K562 (cell line): ENCODE results near the gene TNK2. TPM values are rescaled to one million over a fixed set of nuclear protein-coding genes. Genes with fewer than 3 reads are reported as not detected.

Experiments used
- ATAC-seq: fragments of 200-7000 bp; cut with Tn5 transposase; 3 replicates; pipeline ENCODE4 v1.9.1; 2020; ENCODE audit warnings: moderate library complexity
- BruUV-seq: library from RNA; stranded (reverse); fragments of 400-500 nt; replicated peaks from 2 replicates; lab custom pipeline; 2021; lab: Mats Ljungman, UMichigan
- CTCF ChIA-PET: fragments of 300-600 bp; formaldehyde crosslinking; extraction: SDS; loops from one replicate; lab custom pipeline; 2021; ENCODE audit warnings: low intra/inter-chr PET ratio; lab: Yijun Ruan, JAX
- POLR2A ChIA-PET: fragments of 300-600, 350-650 bp; sonication (Branson Sonifier 250); formaldehyde crosslinking; extraction: SDS; loops from one replicate; lab custom pipeline; 2021; ENCODE audit warnings: antibody characterized with exemption, inconsistent platforms; lab: Yijun Ruan, JAX
- DNase-seq, 4 experiments: peaks; one replicate each; pipeline versions ENCODE4 v3.0.0 to v3.0.0-alpha.2; 2011 to 2018; ENCODE audit warnings: low spot score in 3 of 4, mixed read lengths in 3 of 4; ENCODE audit errors: extremely low read depth in 1 of 4
- FAIRE-seq: peaks from 2 replicates; lab custom pipeline; 2011; peaks lifted over from hg19 to GRCh38; lab: Jason Lieb, UNC
- H2AFZ ChIP-seq: 2 replicates; pipeline ENCODE4 v1.6.0; 2011; ENCODE audit warnings: low read depth, low read length, control low read depth, inconsistent platforms
- H3K27ac ChIP-seq: fragments of 200-600 bp; 3 replicates; pipeline ENCODE4 v1.8.0; 2011; ENCODE audit warnings: low read depth, mild to moderate bottlenecking, control low read depth, inconsistent platforms, low read length, moderate library complexity, mixed read lengths; ENCODE audit errors: extremely low read depth
- H3K27me3 ChIP-seq, 2 experiments: fragments of 300-600 bp in 1 of 2; 2 replicates in 1 of 2; 3 replicates in 1 of 2; pipeline versions ENCODE4 v1.6.0 to v1.8.0; 2011; ENCODE audit warnings: inconsistent platforms in 2 of 2, low read length in 2 of 2, mild to moderate bottlenecking in 1 of 2, mixed read lengths in 1 of 2, moderate library complexity in 1 of 2; ENCODE audit not compliant: control insufficient read depth in 2 of 2, insufficient read depth in 2 of 2
- H3K36me3 ChIP-seq: fragments of 300-600 bp; 3 replicates; pipeline ENCODE4 v1.8.0; 2011; ENCODE audit warnings: mild to moderate bottlenecking, low read length, inconsistent platforms; ENCODE audit not compliant: control insufficient read depth, insufficient read depth
- H3K4me1 ChIP-seq, 2 experiments: fragments of 200-600 bp in 1 of 2; replicated peaks in 1 of 2; 2 replicates in 1 of 2; 3 replicates in 1 of 2; pipeline versions ENCODE4 v1.5.1 to v1.8.0; 2011; ENCODE audit warnings: inconsistent platforms in 2 of 2, low read length in 2 of 2, mild to moderate bottlenecking in 1 of 2, mixed read lengths in 1 of 2, moderate library complexity in 1 of 2; ENCODE audit not compliant: control insufficient read depth in 2 of 2, insufficient read depth in 2 of 2
- H3K4me2 ChIP-seq: 2 replicates; pipeline ENCODE4 v1.6.1; 2011; ENCODE audit warnings: low read length, control low read depth, inconsistent platforms, mixed read lengths; ENCODE audit not compliant: insufficient read depth
- H3K4me3 ChIP-seq: fragments of 200-600 bp; sonication (generic), shearing (Covaris generic); 2 replicates; pipeline ENCODE4 v1.5.1; 2016; ENCODE audit warnings: control low read depth, inconsistent platforms
- H3K79me2 ChIP-seq: fragments of 200-600 bp; 3 replicates; pipeline ENCODE4 v1.8.0; 2011; ENCODE audit warnings: low read length, inconsistent platforms; ENCODE audit not compliant: control insufficient read depth, insufficient read depth
- H3K9ac ChIP-seq, 2 experiments: 2 replicates each; pipeline versions ENCODE4 v1.6.0 to v1.6.1; 2011; ENCODE audit warnings: low read depth in 2 of 2, low read length in 2 of 2, control low read depth in 1 of 2, inconsistent platforms in 1 of 2, mild to moderate bottlenecking in 1 of 2, mixed read lengths in 1 of 2; ENCODE audit not compliant: insufficient read depth in 1 of 2
- H3K9me1 ChIP-seq: one replicate; pipeline ENCODE4 v1.6.0; 2011; ENCODE audit warnings: inconsistent platforms, mild to moderate bottlenecking, low read length, moderate library complexity; ENCODE audit not compliant: control insufficient read depth, insufficient read depth
- H3K9me3 ChIP-seq: replicated peaks from 2 replicates; pipeline ENCODE4 v1.5.1; 2011; ENCODE audit warnings: low read depth, low read length, inconsistent platforms; ENCODE audit not compliant: control insufficient read depth, insufficient read depth
- H4K20me1 ChIP-seq: replicated peaks from 2 replicates; pipeline ENCODE4 v1.6.1; 2011; ENCODE audit warnings: low read length, inconsistent platforms, mixed read lengths; ENCODE audit not compliant: control insufficient read depth, insufficient read depth
- CSDE1 ChIP-seq, 2 experiments: fragments of 450-650 bp; IDR thresholded peaks; 2 replicates each; pipeline ENCODE4 v1.6.1; 2016; ENCODE audit warnings: mild to moderate bottlenecking in 1 of 2
- KHSRP ChIP-seq: fragments of 450-650 bp; IDR thresholded peaks from 2 replicates; pipeline ENCODE4 v1.6.1; 2017
- NELFE ChIP-seq: IDR thresholded peaks from 2 replicates; pipeline ENCODE4 v1.6.1; 2011; ENCODE audit warnings: mild to moderate bottlenecking; ENCODE audit not compliant: insufficient read depth, insufficient read length
- XRCC4 ChIP-seq: IDR thresholded peaks from one replicate; pipeline ENCODE4 v1.6.1; 2011; ENCODE audit not compliant: insufficient read depth, insufficient read length; ENCODE audit errors: extremely low read depth
- ZNF695 ChIP-seq: fragments of 450-650 bp; formaldehyde crosslinking; IDR thresholded peaks from 2 replicates; pipeline ENCODE4 v1.4.0; 2020; ENCODE audit warnings: mild to moderate bottlenecking, moderate library complexity
- WGBS: fragments of 100-300 bp; shearing (Covaris generic); methylation state at CpG from one replicate; pipeline ENCODE4 v1.1.6; 2016; ENCODE audit warnings: low coverage, mixed read lengths; ENCODE audit not compliant: insufficient coverage; ENCODE audit errors: missing lambda C conversion rate; 5-methylcytosine and 5-hydroxymethylcytosine counted together
- in situ Hi-C: fragments of 300-500 bp; cut with MboI; formaldehyde crosslinking; loops from 4 replicates; pipeline ENCODE4 v1.15.0; 2018; ENCODE audit warnings: inconsistent platforms, mixed read lengths
- intact Hi-C: fragments of 100-400 bp; cut with micrococcal nuclease; formaldehyde crosslinking; loops from 2 replicates; pipeline ENCODE4 v1.14.2; 2022
- polyA plus RNA-seq, 8 experiments: library from polyadenylated mRNA; depleted of rRNA in 4 of 8; stranded (reverse) in 5 of 8; unstranded in 3 of 8; fragments of >200 nt; fragmentation: Nextera tagmentation in 2 of 8; fragmentation: Illumina TruSeq in 1 of 8; extraction: Ambion mirVana in 2 of 8; extraction: Trizol in 1 of 8; gene quantifications; 2 replicates each; pipeline versions ENCODE4 v1.2.1 to v1.2.3, GENCODE V29; 2011 to 2014; ENCODE audit warnings: inconsistent platforms in 1 of 8, missing spikeins in 1 of 8
- total RNA-seq, 7 experiments: library from RNA; depleted of rRNA in 6 of 7; stranded (reverse); fragments of >200 nt in 6 of 7; fragmentation: Illumina TruSeq in 2 of 7; extraction: Trizol in 2 of 7; gene quantifications; 2 replicates each; pipeline versions ENCODE4 v1.2.1 to v1.2.3, GENCODE V29; 2011 to 2021; ENCODE audit warnings: low replicate concordance in 1 of 7
- TF ChIP-seq, protein P1 (sequence below): sonication (generic); formaldehyde crosslinking; IDR thresholded peaks from 2 replicates; pipeline ENCODE4 v1.8.0; 2022; ENCODE audit warnings: missing genetic modification reagents, mild to moderate bottlenecking, borderline replicate concordance
- TF ChIP-seq, protein P2 (sequence below): fragments of 250-450 bp; sonication (Bioruptor Pico); IDR thresholded peaks from 2 replicates; pipeline ENCODE4 v1.8.0; 2022; ENCODE audit warnings: moderate library complexity, mild to moderate bottlenecking, inconsistent platforms
- TF ChIP-seq, protein P3 (sequence below), 2 experiments: fragments of 250-450 bp in 1 of 2; fragments of 450-650 bp in 1 of 2; sonication (Bioruptor Pico) in 1 of 2; IDR thresholded peaks; 2 replicates each; pipeline versions ENCODE4 v1.6.1 to v1.8.0; 2016 to 2021; ENCODE audit warnings: mild to moderate bottlenecking in 2 of 2, moderate library complexity in 2 of 2, missing compliant biosample characterization in 1 of 2, missing genetic modification characterization in 1 of 2
- TF ChIP-seq, protein P4 (sequence below): sonication (generic); formaldehyde crosslinking; IDR thresholded peaks from 2 replicates; pipeline ENCODE4 v1.8.0; 2022; ENCODE audit warnings: missing genetic modification reagents, mild to moderate bottlenecking, moderate library complexity, borderline replicate concordance
- TF ChIP-seq, protein P5 (sequence below): fragments of 250-450 bp; sonication (Bioruptor Pico); IDR thresholded peaks from 2 replicates; pipeline ENCODE4 v1.8.0; 2022; ENCODE audit warnings: inconsistent platforms

Gene TNK2
- total and polyA plus RNA-seq, 9 of the 15 experiments (the other 6 are each of a cell fraction or from before 2014, with no cell fraction given) = 0.03 to 33.8 (median 6.5) TPM

DNA sequence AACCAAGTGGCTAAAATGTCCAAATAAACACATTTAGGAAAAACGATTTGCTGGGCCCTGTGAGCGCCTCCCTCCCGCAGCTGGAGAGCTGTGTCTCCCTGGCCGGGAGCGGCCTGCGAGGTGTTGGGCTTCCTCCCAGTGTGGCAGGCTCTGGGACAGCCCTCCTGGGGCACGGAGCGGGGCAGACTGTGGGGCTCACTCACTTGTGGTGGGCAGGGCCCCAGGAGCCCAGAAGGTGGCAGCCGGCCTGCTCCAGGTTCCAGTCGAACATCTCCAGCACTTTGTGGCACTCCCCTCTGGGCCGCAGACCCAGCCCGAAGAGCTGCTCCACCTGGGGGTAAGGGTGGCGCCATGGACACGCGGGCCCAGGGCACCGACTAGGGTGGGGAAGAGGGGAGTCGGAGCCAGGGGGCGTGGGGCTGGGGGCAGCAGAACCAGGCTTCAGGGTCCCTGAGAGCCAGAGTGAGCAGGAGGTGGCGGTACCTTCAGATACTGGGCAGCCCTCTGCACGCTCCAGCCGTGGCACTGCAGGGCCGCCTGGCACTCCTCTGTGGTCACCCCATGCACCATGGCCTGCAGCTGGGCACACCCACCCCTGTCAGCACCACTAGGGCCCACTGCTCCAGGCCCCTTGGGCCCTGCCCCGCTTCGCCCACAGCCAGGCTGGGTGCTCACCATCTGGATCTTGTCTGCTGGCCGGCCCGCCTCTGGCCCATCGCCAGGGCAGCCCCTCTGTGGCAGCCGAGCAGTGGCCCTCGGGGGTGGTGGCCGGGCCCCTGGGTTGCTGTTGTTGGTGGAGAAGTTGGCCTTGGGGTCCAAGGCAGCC is 41.5 kb downstream of the TNK2 start:
- intact Hi-C loops = no loop called here
- no peak for DNase-seq

More for the DNA sequence above, 41.5 kb downstream of the TNK2 start:
- no peak for FAIRE-seq
- H3K9me3 ChIP-seq = no peaks in the 10 kb centered on the region
- TF ChIP-seq KHSRP (no peak), NELFE (no peak), XRCC4 (no peak), CSDE1 (IDR thresholded peaks at IDR 0.05) (no peak), ZNF695 (no peak)
- TF ChIP-seq, protein P1, sequence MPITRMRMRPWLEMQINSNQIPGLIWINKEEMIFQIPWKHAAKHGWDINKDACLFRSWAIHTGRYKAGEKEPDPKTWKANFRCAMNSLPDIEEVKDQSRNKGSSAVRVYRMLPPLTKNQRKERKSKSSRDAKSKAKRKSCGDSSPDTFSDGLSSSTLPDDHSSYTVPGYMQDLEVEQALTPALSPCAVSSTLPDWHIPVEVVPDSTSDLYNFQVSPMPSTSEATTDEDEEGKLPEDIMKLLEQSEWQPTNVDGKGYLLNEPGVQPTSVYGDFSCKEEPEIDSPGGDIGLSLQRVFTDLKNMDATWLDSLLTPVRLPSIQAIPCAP = no peak
- TF ChIP-seq, protein P2, sequence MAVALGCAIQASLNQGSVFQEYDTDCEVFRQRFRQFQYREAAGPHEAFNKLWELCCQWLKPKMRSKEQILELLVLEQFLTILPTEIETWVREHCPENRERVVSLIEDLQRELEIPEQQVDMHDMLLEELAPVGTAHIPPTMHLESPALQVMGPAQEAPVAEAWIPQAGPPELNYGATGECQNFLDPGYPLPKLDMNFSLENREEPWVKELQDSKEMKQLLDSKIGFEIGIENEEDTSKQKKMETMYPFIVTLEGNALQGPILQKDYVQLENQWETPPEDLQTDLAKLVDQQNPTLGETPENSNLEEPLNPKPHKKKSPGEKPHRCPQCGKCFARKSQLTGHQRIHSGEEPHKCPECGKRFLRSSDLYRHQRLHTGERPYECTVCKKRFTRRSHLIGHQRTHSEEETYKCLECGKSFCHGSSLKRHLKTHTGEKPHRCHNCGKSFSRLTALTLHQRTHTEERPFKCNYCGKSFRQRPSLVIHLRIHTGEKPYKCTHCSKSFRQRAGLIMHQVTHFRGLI (CRISPR knock-in tag) = no peak
- TF ChIP-seq, protein P3, sequence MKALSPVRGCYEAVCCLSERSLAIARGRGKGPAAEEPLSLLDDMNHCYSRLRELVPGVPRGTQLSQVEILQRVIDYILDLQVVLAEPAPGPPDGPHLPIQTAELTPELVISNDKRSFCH (CRISPR knock-in tag; IDR thresholded peaks at IDR 0.05) = no peak
- TF ChIP-seq, protein P3 (tag; IDR thresholded peaks at IDR 0.05) = no peak
- TF ChIP-seq, protein P4, sequence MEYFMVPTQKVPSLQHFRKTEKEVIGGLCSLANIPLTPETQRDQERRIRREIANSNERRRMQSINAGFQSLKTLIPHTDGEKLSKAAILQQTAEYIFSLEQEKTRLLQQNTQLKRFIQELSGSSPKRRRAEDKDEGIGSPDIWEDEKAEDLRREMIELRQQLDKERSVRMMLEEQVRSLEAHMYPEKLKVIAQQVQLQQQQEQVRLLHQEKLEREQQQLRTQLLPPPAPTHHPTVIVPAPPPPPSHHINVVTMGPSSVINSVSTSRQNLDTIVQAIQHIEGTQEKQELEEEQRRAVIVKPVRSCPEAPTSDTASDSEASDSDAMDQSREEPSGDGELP (CRISPR knock-in tag) = no peak
- TF ChIP-seq, protein P5, sequence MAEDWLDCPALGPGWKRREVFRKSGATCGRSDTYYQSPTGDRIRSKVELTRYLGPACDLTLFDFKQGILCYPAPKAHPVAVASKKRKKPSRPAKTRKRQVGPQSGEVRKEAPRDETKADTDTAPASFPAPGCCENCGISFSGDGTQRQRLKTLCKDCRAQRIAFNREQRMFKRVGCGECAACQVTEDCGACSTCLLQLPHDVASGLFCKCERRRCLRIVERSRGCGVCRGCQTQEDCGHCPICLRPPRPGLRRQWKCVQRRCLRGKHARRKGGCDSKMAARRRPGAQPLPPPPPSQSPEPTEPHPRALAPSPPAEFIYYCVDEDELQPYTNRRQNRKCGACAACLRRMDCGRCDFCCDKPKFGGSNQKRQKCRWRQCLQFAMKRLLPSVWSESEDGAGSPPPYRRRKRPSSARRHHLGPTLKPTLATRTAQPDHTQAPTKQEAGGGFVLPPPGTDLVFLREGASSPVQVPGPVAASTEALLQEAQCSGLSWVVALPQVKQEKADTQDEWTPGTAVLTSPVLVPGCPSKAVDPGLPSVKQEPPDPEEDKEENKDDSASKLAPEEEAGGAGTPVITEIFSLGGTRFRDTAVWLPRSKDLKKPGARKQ (CRISPR knock-in tag) = no peak
- TF ChIP-seq, all 486 proteins: peak for 0
- Histone ChIP-seq H3K27me3 (no peaks in the 10 kb centered on the region), H4K20me1 (no peaks in the 10 kb centered on the region), H3K36me3 (peaks cover 13% of the 10 kb centered on the region; the same call in 1 of the 3 replicates), H2AFZ (no peak overlapping the region), H3K9ac (no peak overlapping the region), H3K79me2 (no peaks in the 10 kb centered on the region), H3K4me2 (no peak overlapping the region), H3K4me1 (peaks cover 2 to 36% of the 10 kb centered on the region in 2 experiments; a peak in 3 of 5 replicates), H3K9me1 (no peaks in the 10 kb centered on the region), H3K4me3 (no peak overlapping the region), H3K27ac (no peak overlapping the region)
- ChIA-PET POLR2A (no interaction called here), CTCF (interaction anchor here (0.6 kb wide), 1 partner anchor 119 kb away, joined by 4 read pairs; no protein-coding TSS in a partner anchor)
- ATAC-seq = no peak
- WGBS = 84% methylated on average over 25 of the region's 30 CpGs
- in situ Hi-C loops = no loop called here
- no TSS peak for BruUV-seq
